Neural progenitor cell (in vitro differentiated cells): ENCODE data around the gene STMN3. TPM values are rescaled to one million over a fixed set of nuclear protein-coding genes. Genes with fewer than 3 reads are reported as not detected.
A peak's percentile ranks its signal among the peaks of the same experiment; 100 is the strongest.

Experiments used
- DNase-seq: peaks from one replicate; pipeline ENCODE4 v3.0.0-alpha.2; 2016; ENCODE audit warnings: low spot score
- H2AFZ ChIP-seq: fragments of 200-600 bp; sonication (generic); replicated peaks from 2 replicates; pipeline ENCODE4 v1.6.1; 2016; ENCODE audit warnings: antibody characterized with exemption
- H3F3A ChIP-seq: fragments of 200-600 bp; sonication (generic); 2 replicates; pipeline ENCODE4 v1.6.1; 2016; ENCODE audit warnings: antibody characterized with exemption, low read depth
- H3K27ac ChIP-seq: fragments of 200-600 bp; sonication (generic); 2 replicates; pipeline ENCODE4 v1.5.1; 2016; ENCODE audit warnings: mild to moderate bottlenecking
- H3K27me3 ChIP-seq: fragments of 200-600 bp; sonication (generic); 2 replicates; pipeline ENCODE4 v1.6.1; 2016; ENCODE audit warnings: mild to moderate bottlenecking, moderate library complexity
- H3K36me3 ChIP-seq: fragments of 200-600 bp; sonication (generic); 2 replicates; pipeline ENCODE4 v1.5.1; 2016
- H3K4me1 ChIP-seq: fragments of 200-600 bp; sonication (generic); 2 replicates; pipeline ENCODE4 v1.6.1; 2016; ENCODE audit warnings: mixed run types
- H3K4me2 ChIP-seq: fragments of 200-600 bp; sonication (generic); 2 replicates; pipeline ENCODE4 v1.6.1; 2016
- H3K4me3 ChIP-seq: fragments of 200-600 bp; sonication (generic); 2 replicates; pipeline ENCODE4 v1.5.1; 2016
- H3K79me2 ChIP-seq: fragments of 200-600 bp; sonication (generic); 2 replicates; pipeline ENCODE4 v1.6.1; 2016; ENCODE audit warnings: low read depth
- H3K9ac ChIP-seq: fragments of 200-600 bp; sonication (generic); 2 replicates; pipeline ENCODE4 v1.6.1; 2016
- H3K9me3 ChIP-seq: fragments of 200-600 bp; sonication (generic); 2 replicates; pipeline ENCODE4 v1.5.1; 2016; ENCODE audit warnings: low read depth
- H4K20me1 ChIP-seq: fragments of 200-600 bp; sonication (generic); 2 replicates; pipeline ENCODE4 v1.6.1; 2016; ENCODE audit warnings: low read depth
- H3K27ac Mint-ChIP-seq: 3 replicates; pipeline ENCODE4 v1.8.0; 2021; ENCODE audit warnings: mixed read lengths
- H3K27me3 Mint-ChIP-seq: 2 replicates; pipeline ENCODE4 v1.8.0; 2022; ENCODE audit warnings: low read depth, mild to moderate bottlenecking, inconsistent platforms, moderate library complexity, mixed read lengths; ENCODE audit not compliant: insufficient read depth
- H3K36me3 Mint-ChIP-seq: 3 replicates; pipeline ENCODE4 v1.8.0; 2021; ENCODE audit warnings: mixed read lengths
- H3K4me1 Mint-ChIP-seq: 3 replicates; pipeline ENCODE4 v1.8.0; 2021; ENCODE audit warnings: mixed read lengths
- H3K4me3 Mint-ChIP-seq: 3 replicates; pipeline ENCODE4 v1.8.0; 2021; ENCODE audit warnings: mild to moderate bottlenecking, moderate library complexity, mixed read lengths
- H3K9me3 Mint-ChIP-seq: 3 replicates; pipeline ENCODE4 v1.8.0; 2020; ENCODE audit warnings: mixed read lengths
- CTCF ChIP-seq: fragments of 200-600 bp; sonication (generic); IDR thresholded peaks from 2 replicates; pipeline ENCODE4 v1.5.1; 2017; ENCODE audit warnings: antibody characterized with exemption, mild to moderate bottlenecking
- EZH2 ChIP-seq: fragments of 200-600 bp; sonication (generic); IDR thresholded peaks from 2 replicates; pipeline ENCODE4 v1.6.1; 2017; ENCODE audit warnings: antibody characterized with exemption, mild to moderate bottlenecking, moderate library complexity
- EZH2phosphoT487 ChIP-seq: fragments of 200-600 bp; sonication (generic); IDR thresholded peaks from 2 replicates; pipeline ENCODE4 v1.6.1; 2017; ENCODE audit warnings: antibody characterized with exemption
- total RNA-seq: library from RNA; depleted of rRNA; stranded (reverse); fragments of >200 nt; gene quantifications from 2 replicates; pipeline ENCODE4 v1.2.3, GENCODE V29; 2015; ENCODE audit warnings: low replicate concordance

Gene STMN3
- total RNA-seq, 1 donor from 2014 or later, result 3.3 TPM

DNA sequence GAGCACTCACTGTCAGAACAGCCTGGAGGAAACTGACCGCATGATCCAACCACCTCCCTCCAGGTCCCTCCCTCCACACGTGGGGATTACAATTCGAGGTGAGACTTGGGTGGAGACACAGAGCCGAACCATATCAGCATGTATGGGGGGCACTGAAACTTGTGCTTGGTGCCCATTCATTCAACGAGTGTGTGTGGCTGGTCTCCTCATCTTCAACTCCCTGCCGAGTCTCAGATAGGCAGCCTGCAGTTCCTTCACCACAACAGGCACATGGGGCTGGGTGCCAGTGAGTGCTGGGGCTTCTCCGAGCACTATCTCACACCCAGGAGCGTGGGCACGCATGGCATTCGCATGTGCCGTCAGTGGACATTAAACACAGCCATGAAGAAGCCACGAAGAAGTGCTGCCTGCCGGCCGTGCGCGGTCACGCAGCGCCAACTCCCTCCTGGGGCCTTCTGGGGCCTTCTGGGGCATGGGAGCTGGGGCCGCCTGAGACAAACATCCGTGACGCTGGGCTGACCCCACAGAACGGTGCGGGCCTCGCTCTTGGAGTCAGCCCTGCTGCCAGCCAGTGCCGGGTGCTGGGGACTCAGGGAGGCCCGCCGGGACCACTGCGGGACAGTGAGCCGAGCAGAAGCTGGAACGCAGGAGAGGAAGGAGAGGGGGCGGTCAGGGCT, 4.2 kb upstream of the STMN3 start:
- no peaks in the 10 kb centered on the region for H3K36me3 ChIP-seq
- H3K27me3 ChIP-seq, result peaks cover 14% of the 10 kb centered on the region
- H3K9me3 ChIP-seq, result no peaks in the 10 kb centered on the region
- Mint-ChIP-seq H3K4me3 (peak overlapping the region; percentile 95), H3K27me3 (peaks cover 12% of the 10 kb centered on the region), H3K4me1 (peaks cover 37% of the 10 kb centered on the region), H3K9me3 (no peaks in the 10 kb centered on the region), H3K27ac (peak overlapping the region; percentile 98), H3K36me3 (peaks cover 2% of the 10 kb centered on the region)
- peak overlapping the region; percentile 94 for H3K4me3 ChIP-seq
- no peak overlapping the region for H2AFZ ChIP-seq
- no peak for DNase-seq
- peak overlapping the region; percentile 84 for H3K4me2 ChIP-seq
- peaks cover 17% of the 10 kb centered on the region for H3F3A ChIP-seq
- no peak overlapping the region for H3K27ac ChIP-seq
- H3K79me2 ChIP-seq, result peaks cover 8% of the 10 kb centered on the region
- peak overlapping the region; percentile 18 for H3K9ac ChIP-seq
- H4K20me1 ChIP-seq, result peaks cover 9% of the 10 kb centered on the region
- no peak for TF ChIP-seq EZH2phosphoT487
- no peak for TF ChIP-seq EZH2
- TF ChIP-seq CTCF, result no peak
- peaks cover 4% of the 10 kb centered on the region for H3K4me1 ChIP-seq

DNA sequence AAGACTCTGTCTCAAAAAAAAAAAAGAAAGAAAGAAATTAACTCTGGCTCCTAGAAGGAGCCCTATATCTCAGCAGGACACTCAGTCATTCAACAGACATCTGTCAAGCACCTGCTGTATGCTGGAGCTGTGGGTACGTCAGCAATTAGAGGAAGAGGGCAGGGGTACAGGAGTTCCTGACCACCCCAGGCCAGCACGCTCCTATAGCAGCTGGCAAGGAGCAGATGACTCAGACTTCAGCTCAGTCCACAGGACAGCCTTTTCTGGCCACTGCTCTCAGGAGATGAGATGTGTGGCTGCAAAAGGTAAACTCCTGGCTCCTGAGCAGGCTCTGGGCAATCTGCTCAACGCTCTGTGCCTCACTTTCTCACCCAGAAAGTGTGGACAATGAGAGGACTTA, 3.2 kb upstream of the STMN3 start:
- H3K36me3 ChIP-seq, result no peaks in the 10 kb centered on the region
- Mint-ChIP-seq H3K27ac (no peak overlapping the region), H3K9me3 (no peaks in the 10 kb centered on the region), H3K27me3 (peaks cover 12% of the 10 kb centered on the region), H3K4me1 (peaks cover 40% of the 10 kb centered on the region), H3K4me3 (no peak overlapping the region), H3K36me3 (peaks cover 2% of the 10 kb centered on the region)
- peaks cover 27% of the 10 kb centered on the region for H3F3A ChIP-seq
- TF ChIP-seq EZH2phosphoT487 (no peak), EZH2 (no peak), CTCF (no peak)
- H3K9me3 ChIP-seq, result no peaks in the 10 kb centered on the region
- H2AFZ ChIP-seq, result no peak overlapping the region
- no peak overlapping the region for H3K4me2 ChIP-seq
- H4K20me1 ChIP-seq, result peaks cover 18% of the 10 kb centered on the region
- DNase-seq, result no peak
- peaks cover 8% of the 10 kb centered on the region for H3K79me2 ChIP-seq
- H3K4me3 ChIP-seq, result no peak overlapping the region
- no peak overlapping the region for H3K27ac ChIP-seq
- peaks cover 23% of the 10 kb centered on the region for H3K27me3 ChIP-seq
- H3K9ac ChIP-seq, result no peak overlapping the region
- peaks cover 10% of the 10 kb centered on the region for H3K4me1 ChIP-seq

- Histone ChIP-seq H3K4me2 (no peak overlapping the region), H3K27ac (no peak overlapping the region), H4K20me1 (peaks cover 23% of the 10 kb centered on the region), H3F3A (peaks cover 29% of the 10 kb centered on the region), H3K27me3 (peaks cover 31% of the 10 kb centered on the region), H3K9ac (no peak overlapping the region), H3K4me1 (peaks cover 10% of the 10 kb centered on the region), H3K9me3 (no peaks in the 10 kb centered on the region), H3K36me3 (no peaks in the 10 kb centered on the region), H2AFZ (no peak overlapping the region), H3K4me3 (no peak overlapping the region), H3K79me2 (peaks cover 8% of the 10 kb centered on the region)
- no peak for DNase-seq
- Mint-ChIP-seq H3K36me3 (no peaks in the 10 kb centered on the region), H3K4me3 (no peak overlapping the region), H3K4me1 (peaks cover 45% of the 10 kb centered on the region), H3K9me3 (no peaks in the 10 kb centered on the region), H3K27me3 (peaks cover 13% of the 10 kb centered on the region), H3K27ac (no peak overlapping the region)
- no peak for TF ChIP-seq EZH2phosphoT487
- TF ChIP-seq EZH2, result no peak
- TF ChIP-seq CTCF, result no peak
Observed at GRCh38 chr20:63655249-63655648, 2.0 kb upstream of the STMN3 start.
